KMS-11 (cell line): ENCODE measurements around the gene PEX6.
"Not testable (repeated sequence)": the region's sequence is repeated elsewhere in the genome, so short reads cannot be mapped to it uniquely, and the experiment has no call there.

ENCODE experiments used
- H2AFZ ChIP-seq: fragments of 200-600 bp; sonication (generic); 2 replicates; pipeline ENCODE4 v1.6.1; 2016; ENCODE audit warnings: antibody characterized with exemption, mixed run types, low read depth
- H3K27ac ChIP-seq: fragments of 200-600 bp; sonication (generic); 2 replicates; pipeline ENCODE4 v1.6.1; 2016; ENCODE audit warnings: mild to moderate bottlenecking, mixed run types
- H3K27me3 ChIP-seq: fragments of 200-600 bp; sonication (generic); 2 replicates; pipeline ENCODE4 v1.6.1; 2017; ENCODE audit warnings: mild to moderate bottlenecking, low read depth, mixed run types, moderate library complexity; ENCODE audit not compliant: insufficient read depth
- H3K36me3 ChIP-seq: fragments of 200-600 bp; sonication (generic); 2 replicates; pipeline ENCODE4 v1.6.1; 2017; ENCODE audit warnings: mild to moderate bottlenecking, mixed run types; ENCODE audit not compliant: insufficient read depth
- H3K4me1 ChIP-seq: fragments of 200-600 bp; sonication (generic); 2 replicates; pipeline ENCODE4 v1.6.1; 2016; ENCODE audit warnings: mild to moderate bottlenecking, low read depth, mixed run types; ENCODE audit not compliant: poor library complexity, severe bottlenecking
- H3K4me2 ChIP-seq: fragments of 200-600 bp; sonication (generic); 2 replicates; pipeline ENCODE4 v1.7.0; 2016; ENCODE audit warnings: mild to moderate bottlenecking, mixed run types
- H3K4me3 ChIP-seq: fragments of 200-600 bp; sonication (generic); IDR thresholded peaks from 2 replicates; pipeline ENCODE4 v1.6.1; 2017; ENCODE audit warnings: low read depth, low read length, mixed read lengths; ENCODE audit not compliant: insufficient read depth
- H3K79me2 ChIP-seq: fragments of 200-600 bp; sonication (generic); 2 replicates; pipeline ENCODE4 v1.6.1; 2016; ENCODE audit warnings: low read depth, mixed run types; ENCODE audit not compliant: insufficient read depth
- H3K9ac ChIP-seq: fragments of 200-600 bp; sonication (generic); 2 replicates; pipeline ENCODE4 v1.6.1; 2016; ENCODE audit warnings: mild to moderate bottlenecking, mixed run types
- H4K20me1 ChIP-seq: fragments of 200-600 bp; sonication (generic); 2 replicates; pipeline ENCODE4 v1.6.1; 2016; ENCODE audit warnings: mild to moderate bottlenecking, mixed run types; ENCODE audit not compliant: insufficient read depth
- CTCF ChIP-seq: fragments of 200-600 bp; sonication (generic); conservative IDR thresholded peaks from 2 replicates; pipeline ENCODE4 v1.6.1; 2017; ENCODE audit warnings: low read depth, mild to moderate bottlenecking, antibody characterized with exemption, low read length, moderate library complexity, mixed read lengths

PEX6 gene

DNA sequence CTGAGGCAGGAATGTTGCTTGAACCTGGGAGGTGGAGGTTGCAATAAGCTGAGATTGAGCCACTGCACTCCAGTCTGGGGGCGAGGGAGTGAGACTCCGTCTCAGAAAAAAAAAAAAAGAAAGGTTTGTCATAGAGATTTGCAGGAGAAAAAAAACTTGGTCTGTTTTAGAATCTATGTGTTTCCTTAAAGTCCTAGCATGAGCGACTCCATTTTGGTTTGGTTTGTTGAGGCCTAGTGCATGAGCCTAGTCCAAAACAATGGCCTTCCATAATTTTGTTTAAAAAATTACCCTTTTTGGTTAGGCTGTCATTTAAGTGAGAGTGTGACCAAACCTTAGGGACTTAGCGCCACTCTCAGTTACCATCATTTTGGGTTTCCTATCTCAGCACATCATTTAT, 26.6 kb downstream of the PEX6 start:
- TF ChIP-seq CTCF: no peak
- H3K79me2 ChIP-seq: no peaks in the 10 kb centered on the region
- no peak overlapping the region for H3K4me3 ChIP-seq
- no peaks in the 10 kb centered on the region for H3K4me1 ChIP-seq
- no peak overlapping the region for H3K9ac ChIP-seq
- no peaks in the 10 kb centered on the region for H3K27me3 ChIP-seq
- no peak overlapping the region for H2AFZ ChIP-seq
- no peaks in the 10 kb centered on the region for H4K20me1 ChIP-seq
- H3K4me2 ChIP-seq: no peak overlapping the region
- no peak overlapping the region for H3K27ac ChIP-seq
- H3K36me3 ChIP-seq: no peaks in the 10 kb centered on the region

DNA sequence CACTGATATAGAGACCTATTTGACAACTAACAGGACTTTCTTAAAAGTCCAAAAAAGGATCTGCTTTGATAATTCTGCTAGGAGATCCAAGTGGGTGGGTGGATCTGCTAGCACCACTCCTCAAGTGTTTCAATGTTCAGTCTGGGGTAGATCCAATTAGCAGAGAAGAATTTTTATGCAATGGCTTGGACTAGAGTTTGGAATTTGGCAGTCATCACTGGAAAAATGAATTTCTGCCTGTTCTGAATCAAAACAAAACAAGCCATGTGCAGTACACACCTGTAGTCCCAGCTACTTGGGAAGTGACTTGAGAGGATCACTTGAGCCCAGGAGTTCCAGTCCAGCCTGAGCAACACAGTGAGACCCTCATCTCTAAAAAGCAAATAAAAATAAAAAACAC, 31.0 kb downstream of the PEX6 start:
- Histone ChIP-seq H3K27me3 (no peaks in the 10 kb centered on the region), H3K36me3 (no peaks in the 10 kb centered on the region), H3K4me3 (no peak overlapping the region), H3K4me1 (no peaks in the 10 kb centered on the region), H3K27ac (no peak overlapping the region), H3K79me2 (no peaks in the 10 kb centered on the region), H3K4me2 (no peak overlapping the region), H2AFZ (no peak overlapping the region), H4K20me1 (no peaks in the 10 kb centered on the region), H3K9ac (no peak overlapping the region)
- no peak for TF ChIP-seq CTCF

GRCh38 chr6:42942444-42942843, 36.5 kb downstream of the PEX6 start:
- H3K4me3 ChIP-seq: no peak overlapping the region
- no peak for TF ChIP-seq CTCF
- H3K9ac ChIP-seq: no peak overlapping the region
- H2AFZ ChIP-seq: no peak overlapping the region
- H4K20me1 ChIP-seq: no peaks in the 10 kb centered on the region
- H3K4me1 ChIP-seq: no peaks in the 10 kb centered on the region
- H3K36me3 ChIP-seq: no peaks in the 10 kb centered on the region
- H3K27ac ChIP-seq: no peak overlapping the region
- H3K27me3 ChIP-seq: no peaks in the 10 kb centered on the region
- H3K4me2 ChIP-seq: no peak overlapping the region
- H3K79me2 ChIP-seq: no peaks in the 10 kb centered on the region

GRCh38 chr6:42941356-42941755, 37.6 kb downstream of the PEX6 start:
- H3K4me2 ChIP-seq, H3K36me3 ChIP-seq, H3K4me1 ChIP-seq, H2AFZ ChIP-seq, H3K9ac ChIP-seq, H3K79me2 ChIP-seq, H4K20me1 ChIP-seq, H3K27ac ChIP-seq, H3K4me3 ChIP-seq, H3K27me3 ChIP-seq: not testable (repeated sequence)

GRCh38 chr6:42940493-42941045, 38.4 kb downstream of the PEX6 start:
- H3K36me3 ChIP-seq: no peaks in the 10 kb centered on the region
- no peaks in the 10 kb centered on the region for H3K79me2 ChIP-seq
- no peak for TF ChIP-seq CTCF
- H3K4me1 ChIP-seq: no peaks in the 10 kb centered on the region
- no peak overlapping the region for H3K4me3 ChIP-seq
- no peak overlapping the region for H3K4me2 ChIP-seq
- H4K20me1 ChIP-seq: no peaks in the 10 kb centered on the region
- no peak overlapping the region for H3K27ac ChIP-seq
- no peaks in the 10 kb centered on the region for H3K27me3 ChIP-seq
- no peak overlapping the region for H3K9ac ChIP-seq
- no peak overlapping the region for H2AFZ ChIP-seq
